Thoracic aorta (tissue), 2 donors: ENCODE results near the gene PTPMT1. TPM values are rescaled to one million over a fixed set of nuclear protein-coding genes. Genes with fewer than 3 reads are reported as not detected.

Experiments used
- ATAC-seq: fragments of 150-250 bp; one replicate; pipeline ENCODE4 v1.8.0; 2017; ENCODE audit warnings: low read depth; ENCODE audit not compliant: insufficient number of reproducible peaks, low FRiP score
- DNase-seq: peaks from one replicate; pipeline ENCODE4 v3.0.0-alpha.2; 2020; ENCODE audit warnings: low spot score
- H3K27ac ChIP-seq, 2 donors: fragments of 200-600 bp; sonication (generic); 1 replicate in 1 of 2; 2 replicates in 1 of 2; pipeline ENCODE4 v1.5.1; 2016; ENCODE audit warnings: mild to moderate bottlenecking in 2 of 2, moderate library complexity in 2 of 2
- H3K27me3 ChIP-seq: fragments of 200-600 bp; sonication (generic); replicated peaks from 2 replicates; pipeline ENCODE4 v1.6.0; 2016; ENCODE audit warnings: mild to moderate bottlenecking; ENCODE audit not compliant: insufficient read depth
- H3K36me3 ChIP-seq: fragments of 200-600 bp; sonication (generic); one replicate; pipeline ENCODE4 v1.5.1; 2016
- H3K4me1 ChIP-seq, 2 donors: fragments of 200-600 bp; sonication (generic); 1 replicate in 1 of 2; 2 replicates in 1 of 2; pipeline versions ENCODE4 v1.5.1 to v1.6.0; 2016; ENCODE audit warnings: low read depth in 2 of 2, mild to moderate bottlenecking in 1 of 2; ENCODE audit not compliant: control insufficient read depth in 1 of 2
- H3K4me3 ChIP-seq: fragments of 200-600 bp; sonication (generic); 2 replicates; pipeline ENCODE4 v1.5.1; 2016; ENCODE audit warnings: mild to moderate bottlenecking
- H3K9me3 ChIP-seq: fragments of 200-600 bp; sonication (generic); 2 replicates; pipeline ENCODE4 v1.5.1; 2016
- total RNA-seq, 2 donors: library from RNA; depleted of rRNA; stranded (reverse); fragments of >200 nt; gene quantifications; one replicate each; pipeline versions ENCODE4 v1.1.0 to v1.2.3, GENCODE V29; 2016
- TF ChIP-seq, protein P1 (sequence below): fragments of 200-600 bp; sonication (generic); IDR thresholded peaks from one replicate; pipeline ENCODE4 v1.5.1; 2019; ENCODE audit warnings: antibody characterized with exemption

Gene PTPMT1
- total RNA-seq, 2 donors from 2014 or later, result 69.9 to 112 TPM

DNA sequence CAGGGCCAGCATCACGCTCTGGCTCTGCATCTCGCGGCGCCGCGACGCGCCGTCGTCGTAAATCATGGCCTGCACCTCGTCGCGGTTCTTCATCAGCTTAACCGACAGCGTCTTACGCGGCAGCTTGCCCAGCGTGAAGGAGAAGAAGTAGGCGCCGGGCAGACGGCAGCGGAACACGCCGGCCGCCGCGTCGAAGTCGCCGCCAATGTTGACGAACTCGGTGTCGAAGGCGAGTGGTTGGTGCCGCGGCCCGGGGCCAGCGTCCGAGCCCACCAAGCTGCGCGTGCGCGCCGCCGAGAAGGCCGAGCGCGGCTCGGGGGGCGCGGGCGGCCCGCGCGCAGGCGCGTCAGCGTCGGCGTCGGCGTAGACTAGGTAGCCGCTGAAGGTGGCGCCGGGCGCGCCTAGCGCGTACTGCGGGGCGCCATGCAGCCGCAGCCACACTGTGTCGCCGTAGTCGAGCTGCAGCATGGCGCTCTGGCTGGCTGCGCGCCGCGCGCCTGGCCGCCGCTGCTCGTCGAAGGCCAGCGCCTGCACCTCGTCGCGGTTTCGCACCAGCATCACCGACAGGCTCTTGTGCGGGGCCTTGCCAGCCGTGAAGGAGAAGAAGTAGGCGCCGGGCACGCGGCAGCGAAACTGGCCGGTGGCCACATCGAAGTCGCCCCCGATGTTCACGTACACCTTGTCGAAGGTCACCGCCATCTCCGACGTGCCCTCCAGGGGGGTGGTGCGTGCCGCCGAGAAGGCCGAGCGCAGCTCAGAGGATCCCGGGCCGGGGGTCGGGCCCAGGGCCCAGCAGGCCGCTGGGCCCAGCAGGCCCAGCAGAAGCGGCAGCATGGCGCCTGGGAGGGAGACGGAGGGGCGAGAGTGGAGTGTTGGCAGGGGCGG, 24.8 kb downstream of the PTPMT1 start:
- no peak for ATAC-seq
- TF ChIP-seq, protein P1, sequence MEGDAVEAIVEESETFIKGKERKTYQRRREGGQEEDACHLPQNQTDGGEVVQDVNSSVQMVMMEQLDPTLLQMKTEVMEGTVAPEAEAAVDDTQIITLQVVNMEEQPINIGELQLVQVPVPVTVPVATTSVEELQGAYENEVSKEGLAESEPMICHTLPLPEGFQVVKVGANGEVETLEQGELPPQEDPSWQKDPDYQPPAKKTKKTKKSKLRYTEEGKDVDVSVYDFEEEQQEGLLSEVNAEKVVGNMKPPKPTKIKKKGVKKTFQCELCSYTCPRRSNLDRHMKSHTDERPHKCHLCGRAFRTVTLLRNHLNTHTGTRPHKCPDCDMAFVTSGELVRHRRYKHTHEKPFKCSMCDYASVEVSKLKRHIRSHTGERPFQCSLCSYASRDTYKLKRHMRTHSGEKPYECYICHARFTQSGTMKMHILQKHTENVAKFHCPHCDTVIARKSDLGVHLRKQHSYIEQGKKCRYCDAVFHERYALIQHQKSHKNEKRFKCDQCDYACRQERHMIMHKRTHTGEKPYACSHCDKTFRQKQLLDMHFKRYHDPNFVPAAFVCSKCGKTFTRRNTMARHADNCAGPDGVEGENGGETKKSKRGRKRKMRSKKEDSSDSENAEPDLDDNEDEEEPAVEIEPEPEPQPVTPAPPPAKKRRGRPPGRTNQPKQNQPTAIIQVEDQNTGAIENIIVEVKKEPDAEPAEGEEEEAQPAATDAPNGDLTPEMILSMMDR, result no peak
- Histone ChIP-seq H3K27me3 (peaks cover 10% of the 10 kb centered on the region), H3K9me3 (no peaks in the 10 kb centered on the region), H3K36me3 (peaks cover 3% of the 10 kb centered on the region), H3K27ac (no peak overlapping the region), H3K4me3 (peak overlapping the region; percentile 35), H3K4me1 (peaks cover 12 to 22% of the 10 kb centered on the region in 2 donors)
- DNase-seq, result no peak

GRCh38 chr11:47591764-47592163, 26.4 kb downstream of the PTPMT1 start:
- Histone ChIP-seq H3K36me3 (no peaks in the 10 kb centered on the region), H3K4me1 (peaks cover 12 to 22% of the 10 kb centered on the region in 2 donors), H3K4me3 (no peak overlapping the region), H3K9me3 (no peaks in the 10 kb centered on the region), H3K27me3 (peaks cover 10% of the 10 kb centered on the region), H3K27ac (no peak overlapping the region)
- TF ChIP-seq, protein P1, result no peak
- DNase-seq (no peak), ATAC-seq (no peak)

DNA sequence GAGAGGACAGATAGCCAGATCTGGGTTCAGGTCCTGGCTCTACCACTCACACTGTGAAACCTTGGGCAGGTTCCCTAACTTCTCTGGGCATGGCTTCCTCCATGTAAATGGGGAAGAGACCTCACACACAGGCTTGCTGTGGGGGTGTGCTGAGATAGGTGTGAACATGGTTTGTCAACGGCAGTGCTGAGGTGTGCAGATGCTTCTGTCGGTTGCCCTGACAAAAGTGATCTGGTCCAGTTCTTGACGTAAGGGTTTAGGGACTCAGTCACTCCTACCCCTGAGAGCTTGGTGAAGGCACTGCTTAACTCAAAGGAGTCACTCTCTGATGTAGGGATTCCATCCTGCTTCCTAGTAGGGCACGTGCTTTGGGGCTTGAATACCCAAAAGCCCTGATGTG, 26.9 kb downstream of the PTPMT1 start:
- H3K27ac ChIP-seq, result no peak overlapping the region
- H3K27me3 ChIP-seq, result peaks cover 10% of the 10 kb centered on the region
- H3K4me1 ChIP-seq, result peaks cover 12 to 22% of the 10 kb centered on the region in 2 donors
- DNase-seq, result no peak
- ATAC-seq, result no peak
- H3K9me3 ChIP-seq, result no peaks in the 10 kb centered on the region
- TF ChIP-seq, protein P1, result no peak
- no peak overlapping the region for H3K4me3 ChIP-seq
- no peaks in the 10 kb centered on the region for H3K36me3 ChIP-seq

DNA sequence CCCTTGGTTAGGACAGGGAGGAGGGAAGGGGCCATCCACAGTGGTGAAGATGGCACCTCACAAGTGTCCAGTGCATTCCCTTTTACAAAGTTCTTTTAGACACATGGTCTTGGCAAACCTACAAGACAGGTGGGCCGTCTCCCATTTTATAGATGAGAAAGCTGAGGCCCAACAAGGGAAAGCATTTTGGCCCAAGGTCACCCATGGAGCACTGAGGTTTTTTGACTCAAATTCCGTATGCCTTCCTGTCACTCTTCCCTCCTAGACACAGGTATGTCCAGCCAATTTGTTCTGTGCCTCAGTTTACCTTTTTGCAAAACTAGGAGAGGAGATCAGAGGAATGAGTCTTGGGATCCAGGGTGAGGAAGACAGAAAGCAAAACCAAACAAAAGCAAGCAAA, 27.6 kb downstream of the PTPMT1 start:
- ATAC-seq (no peak), DNase-seq (no peak)
- Histone ChIP-seq H3K27ac (no peak overlapping the region), H3K36me3 (no peaks in the 10 kb centered on the region), H3K9me3 (no peaks in the 10 kb centered on the region), H3K4me3 (no peak overlapping the region), H3K4me1 (peaks cover 12 to 22% of the 10 kb centered on the region in 2 donors), H3K27me3 (peaks cover 10% of the 10 kb centered on the region)
- TF ChIP-seq, protein P1, result no peak

DNA sequence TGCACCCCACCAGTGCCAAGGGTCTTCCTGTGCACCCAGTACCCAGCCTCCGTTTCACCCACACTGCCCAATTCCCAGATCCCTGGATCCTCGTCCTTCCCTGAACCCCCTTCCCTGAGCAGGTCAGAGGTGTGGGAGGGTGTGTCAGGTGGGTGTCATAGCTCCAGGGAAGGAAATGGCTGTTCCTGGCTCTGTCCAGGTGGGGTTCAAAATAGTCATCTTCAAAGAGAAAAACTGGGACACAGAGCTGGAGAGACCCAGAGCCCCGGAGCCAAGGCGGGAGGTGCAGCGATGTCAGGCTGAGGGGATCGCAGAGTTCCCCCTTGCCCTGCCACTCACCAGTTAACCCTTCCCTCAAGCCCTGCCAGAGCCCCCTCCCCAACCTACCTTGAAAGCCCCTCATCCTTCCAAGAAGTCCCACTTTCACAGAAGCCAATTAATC, 28.1 kb downstream of the PTPMT1 start:
- Histone ChIP-seq H3K27ac (no peak overlapping the region), H3K4me1 (peaks cover 12 to 22% of the 10 kb centered on the region in 2 donors), H3K36me3 (no peaks in the 10 kb centered on the region), H3K9me3 (no peaks in the 10 kb centered on the region), H3K27me3 (peaks cover 10% of the 10 kb centered on the region), H3K4me3 (peak overlapping the region; percentile 65)
- ATAC-seq, result no peak
- TF ChIP-seq, protein P1, result no peak
- no peak for DNase-seq
